HepG2 (cell line): ENCODE data around the gene PCDHA9. TPM values are rescaled to one million over a fixed set of nuclear protein-coding genes. Genes with fewer than 3 reads are reported as not detected.

Source experiments
- ATAC-seq: fragments of 200-7000 bp; cut with Tn5 transposase; 3 replicates; pipeline ENCODE4 v1.9.1; 2020; ENCODE audit warnings: mild to moderate bottlenecking, moderate library complexity
- BruUV-seq: library from RNA; stranded (reverse); fragments of 400-500 nt; replicated peaks from 2 replicates; lab custom pipeline; 2021; lab: Mats Ljungman, UMichigan
- CTCF ChIA-PET: fragments of 300-600 bp; formaldehyde crosslinking; extraction: SDS; loops from one replicate; lab custom pipeline; 2021; ENCODE audit warnings: low total read pairs, inconsistent platforms, low intra/inter-chr PET ratio; lab: Yijun Ruan, JAX
- POLR2A ChIA-PET: fragments of 350-600 bp; sonication (Branson Sonifier 250); formaldehyde crosslinking; loops from one replicate; lab custom pipeline; 2020; ENCODE audit warnings: antibody characterized with exemption, inconsistent platforms; lab: Yijun Ruan, JAX
- DNase-seq: peaks from one replicate; pipeline ENCODE4 v3.0.0-alpha.2; 2015; ENCODE audit warnings: low spot score
- FAIRE-seq: peaks from 3 replicates; lab custom pipeline; 2011; peaks lifted over from hg19 to GRCh38; lab: Jason Lieb, UNC
- H2AFZ ChIP-seq: one replicate; pipeline ENCODE4 v1.6.1; 2011; ENCODE audit warnings: low read length, inconsistent platforms
- H3K27ac ChIP-seq: fragments of 300-600 bp; 3 replicates; pipeline ENCODE4 v1.8.0; 2011; ENCODE audit warnings: mixed run types, mild to moderate bottlenecking, mixed read lengths, low read length, inconsistent platforms; ENCODE audit not compliant: insufficient read depth; ENCODE audit errors: extremely low read length
- H3K27me3 ChIP-seq, 2 experiments: fragments of 200-600 bp in 1 of 2; 2 replicates in 1 of 2; 3 replicates in 1 of 2; pipeline versions ENCODE4 v1.6.0 to v1.8.0; 2011; ENCODE audit warnings: low read length in 2 of 2, mild to moderate bottlenecking in 2 of 2, moderate library complexity in 2 of 2, inconsistent platforms in 1 of 2; ENCODE audit not compliant: insufficient read depth in 2 of 2, control insufficient read depth in 1 of 2
- H3K36me3 ChIP-seq, 2 experiments: fragments of 200-600 bp in 1 of 2; replicated peaks in 1 of 2; 2 replicates in 1 of 2; 3 replicates in 1 of 2; pipeline versions ENCODE4 v1.5.1 to v1.8.0; 2011; ENCODE audit warnings: low read length in 2 of 2, inconsistent platforms in 1 of 2; ENCODE audit not compliant: insufficient read depth in 2 of 2, control insufficient read depth in 1 of 2
- H3K4me1 ChIP-seq: 2 replicates; pipeline ENCODE4 v1.5.1; 2012; ENCODE audit warnings: low read length, inconsistent platforms; ENCODE audit not compliant: insufficient read depth
- H3K4me2 ChIP-seq: 2 replicates; pipeline ENCODE4 v1.6.0; 2011; ENCODE audit warnings: low read depth, low read length, inconsistent platforms
- H3K4me3 ChIP-seq, 3 experiments: fragments of 200-600 bp in 1 of 3; sonication (generic), shearing (Covaris generic) in 1 of 3; replicated peaks in 1 of 3; 2 replicates each; pipeline ENCODE4 v1.5.1; 2011 to 2016; ENCODE audit warnings: low read length in 3 of 3, inconsistent platforms in 2 of 3, low read depth in 2 of 3, mild to moderate bottlenecking in 2 of 3, control low read depth in 1 of 3, mixed read lengths in 1 of 3; ENCODE audit not compliant: insufficient read depth in 1 of 3
- H3K79me2 ChIP-seq: one replicate; pipeline ENCODE4 v1.6.1; 2011; ENCODE audit warnings: low read length, inconsistent platforms; ENCODE audit not compliant: insufficient read depth
- H3K9ac ChIP-seq: 2 replicates; pipeline ENCODE4 v1.6.0; 2011; ENCODE audit warnings: mild to moderate bottlenecking, low read depth, low read length, inconsistent platforms; ENCODE audit not compliant: insufficient read depth
- H3K9me3 ChIP-seq: 2 replicates; pipeline ENCODE4 v1.5.1; 2012; ENCODE audit warnings: mild to moderate bottlenecking, low read length
- H4K20me1 ChIP-seq: 2 replicates; pipeline ENCODE4 v1.6.0; 2011; ENCODE audit warnings: inconsistent platforms, mild to moderate bottlenecking, low read length, moderate library complexity; ENCODE audit not compliant: insufficient read depth
- AHR ChIP-seq: IDR thresholded peaks from 2 replicates; pipeline ENCODE4 v1.6.1; 2018; ENCODE audit warnings: missing genetic modification reagents, missing compliant biosample characterization
- ATF6 ChIP-seq: sonication (generic); formaldehyde crosslinking; conservative IDR thresholded peaks from 2 replicates; pipeline ENCODE4 v1.4.0; 2020; ENCODE audit warnings: missing genetic modification reagents
- CCDC6 ChIP-seq: sonication (generic); formaldehyde crosslinking; IDR thresholded peaks from 2 replicates; pipeline ENCODE4 v1.8.1; 2022; ENCODE audit warnings: mild to moderate bottlenecking, missing genetic modification reagents, moderate library complexity
- CHD2 ChIP-seq: IDR thresholded peaks from 2 replicates; pipeline ENCODE4 v1.6.1; 2011; ENCODE audit warnings: low read depth, low read length, improper control_type of control experiment
- RAD51 ChIP-seq: fragments of 450-650 bp; IDR thresholded peaks from 2 replicates; pipeline ENCODE4 v1.6.1; 2016; ENCODE audit warnings: borderline replicate concordance
- RNF2 ChIP-seq: fragments of 450-650 bp; conservative IDR thresholded peaks from 2 replicates; pipeline ENCODE4 v1.6.1; 2016; ENCODE audit warnings: low read depth
- TSC22D2 ChIP-seq: sonication (generic); formaldehyde crosslinking; IDR thresholded peaks from 2 replicates; pipeline ENCODE4 v1.5.1; 2020; ENCODE audit warnings: missing genetic modification reagents, mild to moderate bottlenecking, borderline replicate concordance
- ZBTB26 ChIP-seq: IDR thresholded peaks from 2 replicates; pipeline ENCODE4 v1.6.1; 2016; ENCODE audit warnings: missing compliant biosample characterization, missing genetic modification reagents, borderline replicate concordance
- ZNF407 ChIP-seq: sonication (generic); formaldehyde crosslinking; IDR thresholded peaks from one replicate; pipeline ENCODE4 v1.5.1; 2020; ENCODE audit warnings: mild to moderate bottlenecking, missing genetic modification reagents; ENCODE audit errors: not compliant biosample characterization
- ZNF510 ChIP-seq: sonication (generic); formaldehyde crosslinking; IDR thresholded peaks from 2 replicates; pipeline ENCODE4 v1.4.0; 2020; ENCODE audit warnings: low read depth, mild to moderate bottlenecking, missing genetic modification reagents
- ZNF619 ChIP-seq: sonication (generic); formaldehyde crosslinking; IDR thresholded peaks from 2 replicates; pipeline ENCODE4 v1.4.0; 2020; ENCODE audit warnings: mild to moderate bottlenecking, missing genetic modification reagents
- ZNF788 ChIP-seq: sonication (generic); formaldehyde crosslinking; IDR thresholded peaks from 2 replicates; pipeline ENCODE4 v1.5.0; 2020; ENCODE audit warnings: mild to moderate bottlenecking, missing genetic modification reagents, borderline replicate concordance
- WGBS: methylation state at CpG from one replicate; pipeline ENCODE4 v1.1.6; 2017; ENCODE audit warnings: low lambda C conversion rate; 5-methylcytosine and 5-hydroxymethylcytosine counted together
- in situ Hi-C: cut with HindIII; loops from 2 replicates; pipeline ENCODE4 v1.10.0; 2017; ENCODE audit warnings: low pct_unique_long_range_greater_than_20kb; ENCODE audit not compliant: extremely low pct_ligation_motif_present
- intact Hi-C: fragments of 100-400 bp; cut with micrococcal nuclease; formaldehyde crosslinking; loops from one replicate; pipeline ENCODE4 v1.10.0; 2022; ENCODE audit not compliant: unreplicated experiment
- polyA plus RNA-seq, 8 experiments: library from polyadenylated mRNA; depleted of rRNA in 3 of 8; stranded (reverse) in 7 of 8; unstranded in 1 of 8; fragments of >200 nt; fragmentation: Illumina TruSeq in 4 of 8; extraction: Trizol in 4 of 8; gene quantifications; 2 replicates each; pipeline versions ENCODE4 v1.2.1 to v1.2.3, GENCODE V29; 2011 to 2016; ENCODE audit warnings: low read depth in 4 of 8, missing spikeins in 1 of 8, mixed read lengths in 1 of 8; ENCODE audit not compliant: insufficient read depth in 1 of 8
- total RNA-seq, 5 experiments: library from RNA; depleted of rRNA; stranded (reverse); fragments of >200 nt; fragmentation: Illumina TruSeq; extraction: Trizol; gene quantifications; 2 replicates each; pipeline ENCODE4 v1.2.3, GENCODE V29; 2016; ENCODE audit warnings: low read depth in 1 of 5

The PCDHA9 gene
- total and polyA plus RNA-seq, 2 of the 13 experiments (the other 11 are each of a cell fraction or from before 2014, with no cell fraction given) = 0.03 TPM; not detected in 1

GRCh38 chr5:140857177-140857986 is 9.2 kb downstream of the PCDHA9 start (continued):
- TF ChIP-seq ZNF619 (no peak), AHR (no peak), CCDC6 (CRISPR knock-in tag) (no peak), ZBTB26 (CRISPR knock-in tag) (no peak), RNF2 (no peak), TSC22D2 (CRISPR knock-in tag) (no peak), ZNF788 (CRISPR knock-in tag) (no peak), ATF6 (CRISPR knock-in tag) (no peak), ZNF510 (CRISPR knock-in tag) (no peak)

- BruUV-seq = no TSS peak
- intact Hi-C loops (no loop called here), in situ Hi-C loops (no loop called here)
- Histone ChIP-seq H2AFZ (no peak overlapping the region), H3K4me3 (no peak overlapping the region), H3K4me1 (no peaks in the 10 kb centered on the region), H3K9me3 (no peaks in the 10 kb centered on the region), H3K4me2 (no peak overlapping the region), H4K20me1 (no peaks in the 10 kb centered on the region), H3K27me3 (no peaks in the 10 kb centered on the region), H3K79me2 (no peaks in the 10 kb centered on the region), H3K9ac (no peak overlapping the region), H3K36me3 (no peaks in the 10 kb centered on the region), H3K27ac (no peak overlapping the region)
- DNase-seq (no peak), FAIRE-seq (no peak), ATAC-seq (no peak)
- WGBS = 78% methylated on average over 15 of the region's 22 CpGs
- POLR2A ChIA-PET = no interaction called here
- CTCF ChIA-PET = no interaction called here
- TF ChIP-seq ZNF407 (CRISPR knock-in tag) (no peak), RAD51 (no peak), CHD2 (no peak)
These were observed 9.7 kb downstream of the PCDHA9 start for GRCh38 chr5:140857987-140858240.
